ENCODE results near the gene TXLNB.
"Not testable (repeated sequence)": the region's sequence is repeated elsewhere in the genome, so short reads cannot be mapped to it uniquely, and the experiment has no call there.

TXLNB gene

DNA sequence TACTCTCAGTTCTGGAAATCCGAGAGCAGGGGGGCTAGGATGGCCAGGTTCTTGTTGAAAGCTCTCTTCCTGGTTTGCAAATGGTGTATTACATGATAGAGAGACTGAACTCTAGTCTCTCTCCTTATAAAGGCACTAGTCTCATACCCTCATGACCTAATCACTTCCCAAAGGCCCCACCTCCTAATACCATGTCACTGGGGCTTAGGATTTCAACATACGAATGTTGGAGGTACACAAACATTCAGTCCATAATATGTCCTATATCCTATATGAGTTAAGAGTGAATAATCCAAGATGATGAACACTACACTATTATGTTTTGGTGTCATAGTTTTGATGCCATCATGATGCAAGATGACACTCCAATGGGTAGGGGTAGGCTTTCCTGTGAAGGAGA lies 20.0 kb upstream of the TXLNB start:
- DNase-seq (ENCODE audit: low spot score), result no peak

DNA sequence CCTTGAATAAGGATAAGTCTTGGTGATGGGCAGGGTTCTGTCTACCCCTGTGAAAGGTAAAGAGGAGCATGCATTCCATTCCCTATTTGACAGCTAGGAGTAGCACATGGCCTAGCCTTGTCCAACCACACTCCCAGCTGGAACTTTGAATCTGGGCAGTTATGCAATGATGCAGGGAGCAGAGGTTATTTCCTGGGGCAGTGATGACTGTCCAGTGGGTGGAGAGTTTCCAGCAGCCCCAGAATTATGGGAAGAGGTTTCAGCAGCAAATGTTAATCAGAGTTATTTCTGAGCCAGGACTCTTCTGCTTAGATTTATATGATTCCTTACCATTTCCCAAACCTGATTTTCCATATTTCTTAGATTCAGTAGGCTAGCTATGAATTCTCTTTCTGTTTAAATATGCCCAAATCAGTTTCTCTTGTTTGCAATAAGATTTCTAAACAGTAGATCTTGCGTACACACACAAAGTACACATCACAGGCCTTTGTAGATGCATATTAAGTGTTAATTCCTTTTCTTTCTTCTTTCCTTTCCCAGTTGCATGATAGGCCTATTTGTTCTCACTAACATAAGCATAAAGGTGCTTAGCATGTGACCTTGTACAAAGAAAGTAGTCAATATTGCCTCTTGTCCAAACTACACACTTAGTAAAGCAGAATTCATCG lies 17.3 kb upstream of the TXLNB start:
- no peak for DNase-seq (ENCODE audit: low spot score)

DNA sequence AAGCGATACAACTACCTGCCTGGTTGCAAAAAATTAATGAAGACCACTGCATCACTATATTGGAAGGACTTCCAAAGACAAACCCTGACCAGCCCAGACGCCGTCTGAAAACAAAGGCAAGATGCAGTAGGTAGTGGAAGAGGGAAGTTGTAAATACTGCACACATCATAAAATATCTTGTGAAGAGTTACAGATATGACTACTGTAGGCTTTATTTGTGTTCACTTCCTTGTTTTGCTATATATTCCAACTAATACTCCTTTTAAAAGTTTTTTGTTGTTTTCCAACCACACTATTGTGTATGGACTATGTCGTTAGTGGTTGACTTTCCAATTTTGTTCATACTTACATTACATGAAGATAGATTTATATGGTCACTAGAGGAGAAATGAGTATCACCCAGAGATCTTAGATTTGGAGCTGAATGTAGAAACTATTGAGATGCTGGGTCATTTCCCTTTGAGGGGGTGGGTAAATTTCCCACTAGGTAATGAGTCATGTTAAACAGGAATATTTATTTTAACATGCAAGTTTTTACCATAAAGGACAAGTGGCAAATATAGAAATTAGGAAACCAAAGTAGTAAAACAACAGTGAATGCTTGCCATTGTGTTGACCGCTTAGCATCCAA lies 16.6 kb upstream of the TXLNB start:
- no peak for DNase-seq (ENCODE audit: low spot score)

DNA sequence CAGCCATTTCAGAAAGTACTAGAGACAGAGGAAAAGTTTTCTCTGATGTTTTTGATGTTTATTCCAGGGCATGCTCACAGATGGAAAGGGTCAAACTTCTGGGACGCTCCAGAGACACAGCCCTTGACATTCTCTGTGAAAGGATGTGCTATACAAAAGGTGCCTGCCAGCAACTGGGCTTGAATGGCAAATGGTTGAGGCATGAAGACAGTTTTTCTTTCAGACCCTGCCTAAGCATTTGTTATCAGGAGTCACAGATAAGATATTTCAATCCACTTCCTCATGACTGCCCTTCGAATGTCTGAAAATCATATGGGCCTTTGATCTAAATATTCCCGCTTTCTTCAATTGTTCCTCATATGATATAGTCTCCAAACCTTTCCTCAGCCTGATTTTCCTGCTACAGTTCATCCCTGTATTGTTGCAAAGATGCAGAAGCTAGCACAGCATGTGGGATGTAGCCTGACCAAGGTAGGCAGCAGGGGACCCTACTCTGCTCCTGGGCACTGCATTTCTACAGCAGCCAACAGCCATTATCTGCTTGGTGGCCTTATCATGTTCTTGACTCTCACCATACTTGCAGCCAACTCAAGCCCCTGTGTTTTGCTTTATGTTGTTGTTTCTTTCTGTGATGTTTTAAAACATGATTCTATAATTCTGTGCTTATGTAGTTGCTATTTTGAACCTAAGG lies 14.6 kb upstream of the TXLNB start:
- no peak for DNase-seq (ENCODE audit: low spot score)

DNA sequence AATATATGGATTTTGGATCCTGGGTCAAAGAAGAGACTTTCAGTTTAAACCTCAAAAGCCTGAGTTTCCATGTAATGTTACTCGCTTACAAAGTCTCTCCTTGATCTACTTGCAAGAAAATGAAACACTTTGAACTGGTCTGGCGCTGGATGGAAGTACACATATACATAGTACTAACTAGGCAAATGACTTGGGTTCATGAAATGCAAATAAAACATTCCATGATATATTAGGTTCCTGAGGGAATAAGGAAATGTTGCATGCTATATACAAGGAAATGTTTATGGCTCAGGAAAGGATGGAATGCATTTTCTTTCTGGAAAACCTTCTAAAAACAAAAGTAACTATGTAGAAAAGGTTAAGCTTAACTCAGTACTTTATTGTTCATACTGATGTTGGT lies 11.4 kb upstream of the TXLNB start:
- DNase-seq (ENCODE audit: low spot score), result no peak

DNA sequence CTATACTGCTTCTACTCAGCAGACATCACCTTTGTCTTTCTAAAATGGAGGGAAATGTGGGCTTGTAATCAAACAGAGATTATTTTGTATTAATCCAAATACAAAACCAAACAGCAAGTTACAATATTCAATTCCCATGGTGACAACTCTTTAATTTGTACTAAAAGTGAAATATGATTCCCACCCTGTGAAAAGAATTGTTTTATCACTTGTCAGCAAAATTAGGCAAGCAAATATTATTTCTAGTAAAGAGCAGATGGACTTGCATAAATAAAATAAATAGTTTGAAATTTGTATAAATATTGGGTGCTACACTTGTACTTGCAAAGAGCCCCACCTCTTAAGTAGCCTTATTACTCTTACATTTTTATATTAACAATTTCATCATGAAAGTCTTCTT lies 6.1 kb upstream of the TXLNB start:
- no peak for DNase-seq (ENCODE audit: low spot score)

DNA sequence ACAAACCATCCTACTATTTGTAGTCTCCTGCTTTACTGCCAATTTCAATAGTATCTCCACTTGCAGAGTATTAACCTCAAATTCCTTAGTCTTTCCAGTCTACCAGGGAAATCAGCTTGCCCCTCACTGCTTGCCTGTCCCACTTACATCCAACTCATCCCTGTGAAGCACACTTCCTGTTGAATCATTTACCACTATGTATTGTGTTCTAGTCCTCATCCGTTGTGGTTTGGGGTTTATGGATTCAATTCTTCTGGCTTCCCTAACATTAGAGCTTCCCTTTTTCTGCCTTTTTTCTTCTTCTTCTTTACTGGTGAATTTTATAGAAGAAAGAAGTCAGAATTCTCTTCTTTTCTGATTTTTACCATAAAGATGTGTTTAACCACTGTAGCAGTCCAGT lies 5.1 kb upstream of the TXLNB start:
- DNase-seq (ENCODE audit: low spot score), result no peak

DNA sequence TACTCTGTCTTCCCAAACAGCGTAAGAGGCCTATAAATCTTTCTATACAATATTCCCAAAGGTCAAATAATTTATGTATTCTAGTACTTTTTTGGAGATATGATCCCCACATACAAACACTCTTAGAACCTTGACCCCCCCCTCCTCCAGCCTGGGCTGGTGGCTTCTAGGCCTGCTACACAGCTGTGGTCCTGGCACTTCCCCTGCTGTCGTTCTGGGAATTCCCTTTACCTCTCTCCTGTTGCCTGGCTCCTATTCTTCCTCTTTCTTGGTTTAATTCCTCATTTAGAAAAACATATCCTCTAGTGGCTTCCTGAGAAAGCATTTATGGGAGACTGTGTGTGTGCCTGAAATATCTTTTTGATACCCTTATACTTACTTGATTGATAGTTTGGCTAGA lies 4.1 kb upstream of the TXLNB start:
- DNase-seq (ENCODE audit: low spot score), result no peak

DNA sequence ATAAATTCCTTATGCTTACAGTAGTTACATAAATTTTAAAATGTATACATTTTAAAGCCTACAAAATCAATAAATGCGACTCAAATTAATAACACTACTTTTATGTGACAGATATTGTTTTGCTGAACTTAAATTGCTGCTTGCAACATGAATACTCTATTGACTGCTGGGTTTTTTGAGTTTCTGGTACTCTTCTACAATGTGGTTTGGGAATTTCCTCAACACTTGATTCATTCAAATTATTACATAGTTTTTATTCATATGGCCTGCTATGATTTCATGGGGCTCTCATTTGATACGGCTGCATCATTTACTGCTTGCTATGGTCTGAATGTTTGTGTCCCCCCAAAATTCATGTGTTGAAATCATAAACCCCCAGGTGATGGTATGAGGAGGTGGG lies 2.3 kb upstream of the TXLNB start:
- no peak for DNase-seq (ENCODE audit: low spot score)

DNA sequence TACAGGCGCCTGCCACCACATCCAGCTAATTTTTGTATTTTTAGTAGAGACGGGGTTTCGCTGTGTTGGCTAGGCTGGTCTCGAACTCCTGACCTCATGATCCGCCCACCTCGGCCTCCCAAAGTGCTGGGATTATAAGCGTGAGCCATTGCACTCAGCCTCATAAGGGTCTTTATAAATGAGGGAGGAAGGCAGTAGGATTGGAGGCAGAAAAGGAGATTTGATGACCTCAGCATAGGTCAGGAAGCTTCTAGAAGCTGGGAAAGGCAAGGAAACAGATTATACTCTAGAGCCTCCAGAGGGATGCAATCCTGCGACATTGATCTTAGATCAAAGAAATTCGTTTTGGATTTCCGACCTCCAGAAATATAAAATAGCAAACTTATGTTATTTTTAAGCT lies 1.4 kb upstream of the TXLNB start:
- DNase-seq (ENCODE audit: low spot score), result not testable (repeated sequence)

DNA sequence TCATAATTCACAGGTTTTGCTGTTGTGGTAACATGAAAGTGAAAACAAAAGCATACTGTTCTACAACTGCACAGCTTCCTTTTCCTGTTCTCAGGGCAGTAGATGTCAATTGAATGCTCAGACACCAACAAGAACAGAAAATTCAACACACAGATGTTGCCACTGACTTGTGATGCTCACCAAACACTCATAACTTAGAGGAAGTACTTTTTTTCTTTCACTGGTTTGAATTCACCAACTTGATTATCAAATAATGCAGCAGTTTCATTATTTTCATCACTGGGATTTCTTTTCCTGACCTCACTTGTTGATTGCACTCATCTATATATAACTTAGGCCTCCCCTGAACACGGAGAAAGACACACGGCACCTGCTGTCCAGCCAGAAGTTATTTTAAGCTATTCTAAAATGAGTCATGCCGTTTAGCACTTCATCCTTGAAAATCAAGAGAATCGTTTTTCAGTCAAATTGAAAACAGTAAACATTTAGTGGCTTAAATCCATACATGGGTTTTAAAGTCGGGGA lies 949 bp downstream of the TXLNB start:
- no peak for DNase-seq (ENCODE audit: low spot score)

DNA sequence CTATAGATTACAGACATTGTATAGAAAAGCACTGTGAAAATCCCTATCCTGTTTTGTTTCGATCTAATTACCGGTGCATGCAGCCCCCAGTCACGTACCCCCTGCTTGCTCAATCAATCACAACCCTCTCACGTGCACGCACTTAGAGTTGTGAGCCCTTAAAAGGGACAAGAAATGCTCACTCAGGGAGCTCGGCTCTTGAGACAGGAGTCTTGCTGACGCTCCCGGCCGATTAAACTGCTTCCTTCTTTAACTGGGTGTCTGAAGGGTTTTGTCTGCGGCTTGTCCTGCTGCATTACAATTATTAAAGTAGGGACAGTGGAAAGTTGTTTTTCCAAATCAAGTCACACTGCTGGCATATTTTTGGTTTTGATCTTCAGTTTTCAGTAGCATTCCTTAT lies 2.6 kb downstream of the TXLNB start:
- DNase-seq (ENCODE audit: low spot score), result no peak

DNA sequence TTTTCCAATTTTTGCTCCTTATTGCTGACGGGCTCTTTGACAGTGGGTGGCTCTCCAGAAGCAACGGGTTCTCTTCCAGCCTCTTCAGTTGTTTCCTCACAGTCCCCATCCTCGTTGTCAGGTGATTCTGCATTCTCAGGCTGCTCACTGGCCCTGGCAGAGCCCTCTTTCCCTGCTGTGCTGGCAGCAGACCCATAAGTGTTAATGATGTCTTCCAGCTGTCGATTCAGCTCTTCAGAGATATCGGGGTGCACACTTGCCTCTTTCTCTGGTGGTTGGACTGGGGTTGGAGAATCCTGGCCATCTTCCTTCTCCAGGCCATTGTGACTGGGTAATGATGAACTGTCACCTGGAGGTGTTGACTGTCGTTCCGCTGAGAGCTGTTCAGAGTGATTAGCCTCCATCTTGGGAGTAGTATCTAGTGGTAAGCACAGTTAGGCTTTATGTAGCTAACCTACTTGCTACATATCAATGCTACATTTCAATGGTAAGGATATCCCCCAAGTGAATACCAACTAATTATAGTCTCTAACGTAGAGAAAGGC lies 3.2 kb downstream of the TXLNB start:
- DNase-seq (ENCODE audit: low spot score), result no peak

DNA sequence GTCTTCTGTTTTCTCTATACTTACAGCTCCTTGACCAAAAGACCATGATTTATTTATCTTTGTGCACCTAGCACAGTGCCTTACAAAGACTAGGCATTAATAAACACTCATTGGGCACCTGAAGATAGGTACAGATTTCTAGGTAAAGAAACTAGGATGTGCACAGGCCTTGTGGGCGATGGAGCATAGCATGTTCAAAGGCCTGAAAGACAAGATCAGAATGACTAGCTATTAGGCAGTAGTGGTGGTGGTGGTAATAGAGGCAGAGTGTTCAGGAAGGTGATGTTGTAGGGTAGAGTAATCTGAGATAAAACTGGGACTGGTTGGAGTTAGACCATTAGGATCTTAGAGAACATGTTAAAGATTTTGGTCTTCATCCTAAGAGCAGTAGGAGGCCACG lies 3.9 kb downstream of the TXLNB start:
- no peak for DNase-seq (ENCODE audit: low spot score)

DNA sequence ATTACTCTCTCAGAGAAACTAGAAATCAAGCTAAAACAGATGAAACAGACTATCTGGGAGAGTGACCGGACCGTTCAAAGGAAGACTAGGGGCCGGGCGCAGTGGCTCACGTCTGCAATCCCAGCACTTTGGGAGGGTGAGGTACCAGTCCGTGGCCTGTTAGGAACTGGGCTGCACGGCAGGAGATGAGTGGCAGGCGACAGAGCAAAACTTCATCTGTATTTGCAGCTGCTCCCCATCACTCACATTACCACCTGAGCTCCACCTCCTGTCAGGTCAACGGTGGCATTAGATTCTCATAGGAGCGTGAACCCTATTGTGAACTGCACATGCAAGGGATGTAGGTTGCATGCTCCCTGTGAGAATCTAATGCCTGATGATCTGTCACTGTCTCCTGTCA lies 5.4 kb downstream of the TXLNB start:
- not testable (repeated sequence) for DNase-seq (ENCODE audit: low spot score)

DNA sequence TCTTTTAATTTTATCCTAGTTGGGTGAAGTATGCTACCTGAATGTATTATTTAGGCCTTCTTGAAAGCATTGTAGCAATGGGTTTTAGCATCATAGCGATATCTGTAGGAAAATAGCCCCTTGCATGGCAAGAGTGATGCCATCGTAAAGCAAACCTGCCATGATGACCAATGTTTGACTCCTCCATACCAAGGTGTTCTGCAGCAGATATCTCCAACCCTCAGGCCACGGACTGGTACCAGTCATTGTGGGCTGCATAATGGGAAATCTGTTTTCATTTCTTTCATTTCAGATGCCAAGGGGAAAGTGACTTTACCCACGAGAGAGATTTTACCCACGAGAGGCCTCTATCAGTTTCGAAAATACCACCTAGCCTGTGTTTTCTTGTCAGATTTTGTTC lies 6.2 kb downstream of the TXLNB start:
- no peak for DNase-seq (ENCODE audit: low spot score)

DNA sequence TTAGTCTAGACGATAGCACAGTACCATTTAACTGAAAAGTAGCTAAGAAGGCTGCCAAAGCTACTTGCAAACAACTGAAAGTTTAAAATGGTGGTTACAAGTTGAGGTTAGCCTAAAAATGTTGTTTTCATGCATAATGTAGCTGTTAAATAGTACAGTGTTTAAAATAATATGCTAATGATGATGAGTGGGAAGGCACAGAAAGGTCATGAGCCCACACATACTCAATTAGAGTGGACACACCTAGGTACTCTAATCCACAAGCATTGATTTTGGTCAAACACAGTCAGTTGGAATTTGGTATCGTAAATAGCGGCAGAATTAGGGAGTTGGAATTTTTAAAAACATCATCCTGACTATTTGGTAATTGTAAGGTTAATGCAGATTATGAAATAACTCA lies 7.0 kb downstream of the TXLNB start:
- no peak for DNase-seq (ENCODE audit: low spot score)

DNA sequence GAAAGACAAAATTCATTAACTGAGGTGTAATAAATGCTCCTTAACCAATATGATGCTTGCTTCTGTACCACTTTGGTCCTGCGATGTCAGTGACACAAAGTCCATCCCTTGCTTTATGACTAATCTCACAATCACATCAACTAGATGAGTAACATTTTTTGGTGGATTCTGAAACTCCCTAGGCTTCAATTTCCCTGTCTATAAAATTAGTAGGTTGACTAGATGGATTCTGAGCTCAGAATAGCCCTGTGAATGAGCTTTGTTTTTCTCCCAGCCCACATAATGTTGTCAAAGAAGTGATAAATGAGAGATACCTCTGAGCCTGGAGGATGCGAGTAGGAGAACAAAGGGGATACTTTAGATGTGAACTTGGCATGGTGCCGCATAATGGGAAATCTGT lies 9.1 kb downstream of the TXLNB start:
- DNase-seq (ENCODE audit: low spot score), result no peak

DNA sequence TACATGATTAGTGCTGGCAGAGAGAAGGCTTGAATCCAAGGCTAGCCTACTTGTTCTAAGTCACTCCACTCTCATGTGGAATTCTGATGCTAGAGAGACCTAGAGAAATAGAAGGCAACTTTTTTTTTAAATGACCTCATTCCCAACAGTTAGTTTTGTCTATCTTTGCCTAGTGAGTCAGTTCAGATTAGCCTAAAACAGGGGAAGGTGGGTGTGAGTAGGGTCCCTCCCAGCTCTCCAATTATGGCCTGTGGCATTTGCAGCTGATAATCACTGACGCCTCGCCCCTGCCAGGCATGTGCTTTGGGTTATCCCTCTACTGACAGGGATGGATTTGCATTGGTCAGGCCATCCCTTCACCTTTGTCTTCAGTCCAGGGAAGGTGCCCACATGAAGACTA lies 13.6 kb downstream of the TXLNB start:
- no peak for DNase-seq (ENCODE audit: low spot score)

DNA sequence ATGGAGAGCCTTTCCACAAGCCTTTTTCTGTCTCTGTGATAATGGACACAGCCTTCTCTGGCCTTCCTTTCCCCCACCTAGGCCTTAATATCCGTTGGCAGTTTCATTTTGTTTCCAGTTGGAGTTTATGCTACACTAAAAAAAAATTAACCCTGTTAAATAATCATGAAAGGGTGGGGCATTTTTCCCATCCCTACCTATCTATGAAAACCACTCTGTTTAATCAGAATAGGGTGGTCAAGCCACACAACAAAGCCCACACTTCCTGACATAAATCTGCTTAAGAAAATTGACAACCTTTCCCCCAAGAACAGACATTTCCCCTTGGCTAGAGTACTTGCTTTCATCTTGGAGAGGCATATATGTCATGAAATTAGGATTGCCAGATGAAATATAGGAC lies 14.2 kb downstream of the TXLNB start:
- no peak for DNase-seq (ENCODE audit: low spot score)

DNA sequence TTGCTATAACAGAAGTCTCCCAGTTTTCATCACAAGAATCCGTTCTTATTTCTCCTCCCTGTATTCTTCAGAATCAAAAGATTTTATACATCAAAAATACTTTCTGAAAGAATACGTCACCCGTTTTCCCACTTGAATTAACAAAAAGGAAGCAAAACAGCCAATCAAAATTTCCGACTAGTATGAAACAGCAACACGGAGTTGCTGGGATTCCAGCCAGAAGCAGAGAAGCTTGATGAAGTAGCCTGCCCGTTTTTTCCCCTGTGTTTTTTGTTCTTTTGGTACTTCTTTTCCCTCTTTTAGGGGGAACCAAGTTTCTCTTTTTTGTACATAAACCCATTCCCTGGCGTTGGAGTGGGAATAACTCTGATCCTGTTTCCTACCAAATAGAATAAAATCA lies 14.6 kb downstream of the TXLNB start:
- DNase-seq (ENCODE audit: low spot score), result no peak

DNA sequence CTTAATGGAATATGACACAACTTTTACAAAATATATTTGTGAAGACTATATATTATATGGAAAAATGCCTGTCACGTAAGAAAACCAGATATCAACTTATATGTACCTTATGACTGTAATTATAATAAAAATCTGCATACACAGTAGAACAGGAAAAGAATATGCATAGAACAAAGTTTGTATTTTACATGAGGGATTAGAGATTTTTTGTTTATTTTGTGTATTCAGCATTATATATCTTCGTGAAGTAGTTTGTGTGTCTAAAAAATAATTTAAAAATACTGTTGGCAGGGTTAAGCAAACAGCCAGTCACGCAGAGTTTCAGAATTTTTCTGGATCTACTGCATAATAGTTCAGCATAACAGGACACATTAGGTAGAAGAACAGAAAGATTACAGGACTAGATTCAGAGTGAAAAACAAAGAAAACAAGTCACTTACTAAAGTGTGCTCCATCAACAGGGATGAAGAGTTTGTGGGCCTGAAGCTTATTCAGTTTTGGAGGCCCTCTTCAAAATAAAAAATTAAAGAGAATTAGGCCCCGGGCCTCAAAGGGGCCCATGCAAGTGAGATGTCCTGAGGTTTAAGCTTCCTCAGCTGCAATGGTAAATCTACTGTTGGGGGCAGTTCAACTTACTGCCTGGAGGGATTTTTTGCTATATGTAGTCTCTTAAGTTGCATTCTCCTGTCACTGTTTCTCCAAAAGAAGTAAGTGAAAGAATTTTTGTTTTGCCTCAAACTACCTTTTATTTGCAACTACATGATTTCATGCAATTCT lies 16.3 kb downstream of the TXLNB start:
- DNase-seq (ENCODE audit: low spot score), result no peak

Data from SK-N-DZ (cell line).